Mesenchymal stem cell (in vitro differentiated cells and primary cell): ENCODE data around the gene C1orf52.

Experiments used
- DNase-seq: peaks from one replicate; pipeline ENCODE4 v3.0.0-alpha.2; 2013
- H2AFZ ChIP-seq: one replicate; pipeline ENCODE4 v1.6.1; 2013; ENCODE audit warnings: low read depth, mild to moderate bottlenecking, control low read depth, inconsistent platforms, low read length, moderate library complexity
- H2AK5ac ChIP-seq: 2 replicates; pipeline ENCODE4 v1.6.1; 2013; ENCODE audit warnings: low read length, moderate library complexity, mild to moderate bottlenecking, inconsistent platforms; ENCODE audit not compliant: severe bottlenecking
- H2BK120ac ChIP-seq: one replicate; pipeline ENCODE4 v1.6.1; 2013; ENCODE audit warnings: low read depth, mild to moderate bottlenecking, inconsistent platforms, low read length, moderate library complexity
- H2BK12ac ChIP-seq, 2 experiments: one replicate each; pipeline ENCODE4 v1.6.1; 2013; ENCODE audit warnings: inconsistent platforms in 2 of 2, low read length in 2 of 2, mild to moderate bottlenecking in 2 of 2, moderate library complexity in 2 of 2, control low read depth in 1 of 2
- H2BK15ac ChIP-seq: one replicate; pipeline ENCODE4 v1.6.1; 2013; ENCODE audit warnings: mild to moderate bottlenecking, low read depth, inconsistent platforms; ENCODE audit not compliant: poor library complexity, severe bottlenecking
- H2BK5ac ChIP-seq: 2 replicates; pipeline ENCODE4 v1.6.1; 2013; ENCODE audit warnings: low read depth, mild to moderate bottlenecking, low read length, control low read depth, inconsistent platforms; ENCODE audit not compliant: poor library complexity, severe bottlenecking
- H3K14ac ChIP-seq, 2 experiments: one replicate each; pipeline ENCODE4 v1.6.1; 2013; ENCODE audit warnings: inconsistent platforms in 2 of 2, low read length in 2 of 2, control low read depth in 1 of 2, mild to moderate bottlenecking in 1 of 2, moderate library complexity in 1 of 2
- H3K18ac ChIP-seq, 2 experiments: one replicate each; pipeline ENCODE4 v1.6.1; 2013; ENCODE audit warnings: inconsistent platforms in 2 of 2, low read length in 2 of 2, control low read depth in 1 of 2, low read depth in 1 of 2, mild to moderate bottlenecking in 1 of 2
- H3K23ac ChIP-seq, 2 experiments: one replicate each; pipeline ENCODE4 v1.6.1; 2013; ENCODE audit warnings: inconsistent platforms in 2 of 2, low read length in 2 of 2, mild to moderate bottlenecking in 2 of 2, moderate library complexity in 2 of 2, control low read depth in 1 of 2
- H3K27ac ChIP-seq: 2 replicates; pipeline ENCODE4 v1.5.1; 2013; ENCODE audit warnings: mild to moderate bottlenecking, moderate library complexity, low read length, control low read depth, inconsistent platforms; ENCODE audit not compliant: poor library complexity, severe bottlenecking
- H3K27me3 ChIP-seq, 2 experiments: 2 replicates each; pipeline versions ENCODE4 v1.6.1 to v1.7.0; 2013; ENCODE audit warnings: low read length in 2 of 2, mild to moderate bottlenecking in 2 of 2, moderate library complexity in 2 of 2, control low read depth in 1 of 2, inconsistent platforms in 1 of 2; ENCODE audit not compliant: control insufficient read depth in 1 of 2, insufficient read depth in 1 of 2
- H3K36me3 ChIP-seq, 2 experiments: 2 replicates each; pipeline versions ENCODE4 v1.6.1 to v1.7.0; 2013; ENCODE audit warnings: low read length in 2 of 2, control low read depth in 1 of 2, inconsistent platforms in 1 of 2, low read depth in 1 of 2, mild to moderate bottlenecking in 1 of 2; ENCODE audit not compliant: insufficient read depth in 2 of 2, control insufficient read depth in 1 of 2
- H3K4ac ChIP-seq, 2 experiments: one replicate each; pipeline ENCODE4 v1.6.1; 2013; ENCODE audit warnings: inconsistent platforms in 2 of 2, low read length in 2 of 2, mild to moderate bottlenecking in 2 of 2, moderate library complexity in 2 of 2, control low read depth in 1 of 2, low read depth in 1 of 2
- H3K4me1 ChIP-seq: 2 replicates; pipeline ENCODE4 v1.6.1; 2013; ENCODE audit warnings: low read depth, low read length, control low read depth; ENCODE audit not compliant: control insufficient read depth, insufficient read depth
- H3K4me2 ChIP-seq: 2 replicates; pipeline ENCODE4 v1.6.1; 2013; ENCODE audit warnings: low read length, mild to moderate bottlenecking, inconsistent platforms; ENCODE audit not compliant: poor library complexity, severe bottlenecking
- H3K4me3 ChIP-seq, 2 experiments: 2 replicates each; pipeline versions ENCODE4 v1.5.1 to v1.7.0; 2013; ENCODE audit warnings: low read length in 2 of 2, mild to moderate bottlenecking in 2 of 2, control low read depth in 1 of 2, low read depth in 1 of 2; ENCODE audit not compliant: insufficient read depth in 1 of 2
- H3K79me1 ChIP-seq: replicated peaks from 2 replicates; pipeline ENCODE4 v1.6.1; 2013; ENCODE audit warnings: mild to moderate bottlenecking, control low read depth, low read length, inconsistent platforms; ENCODE audit not compliant: poor library complexity, severe bottlenecking
- H3K9ac ChIP-seq: 2 replicates; pipeline ENCODE4 v1.7.0; 2013; ENCODE audit warnings: mild to moderate bottlenecking, low read length, moderate library complexity
- H3K9me3 ChIP-seq: 2 replicates; pipeline ENCODE4 v1.7.0; 2013; ENCODE audit warnings: mild to moderate bottlenecking, low read length; ENCODE audit not compliant: control insufficient read depth
- H4K8ac ChIP-seq: one replicate; pipeline ENCODE4 v1.6.1; 2013; ENCODE audit warnings: inconsistent platforms, mild to moderate bottlenecking, low read length, moderate library complexity
- H4K91ac ChIP-seq: one replicate; pipeline ENCODE4 v1.6.1; 2013; ENCODE audit warnings: mild to moderate bottlenecking, low read length, inconsistent platforms
- WGBS: methylation state at CpG from one replicate; pipeline ENCODE4 v1.1.7; 2013; ENCODE audit warnings: mixed read lengths; 5-methylcytosine and 5-hydroxymethylcytosine counted together

The C1orf52 gene

GRCh38 chr1:85220756-85221201 lies 38.7 kb downstream of the C1orf52 start:
- Histone ChIP-seq H2BK5ac (no peak overlapping the region), H2BK12ac (peak overlapping the region in 1 of 2 experiments; percentile 63)
- WGBS, result 39% methylated on average over 6 of the region's 7 CpGs

DNA sequence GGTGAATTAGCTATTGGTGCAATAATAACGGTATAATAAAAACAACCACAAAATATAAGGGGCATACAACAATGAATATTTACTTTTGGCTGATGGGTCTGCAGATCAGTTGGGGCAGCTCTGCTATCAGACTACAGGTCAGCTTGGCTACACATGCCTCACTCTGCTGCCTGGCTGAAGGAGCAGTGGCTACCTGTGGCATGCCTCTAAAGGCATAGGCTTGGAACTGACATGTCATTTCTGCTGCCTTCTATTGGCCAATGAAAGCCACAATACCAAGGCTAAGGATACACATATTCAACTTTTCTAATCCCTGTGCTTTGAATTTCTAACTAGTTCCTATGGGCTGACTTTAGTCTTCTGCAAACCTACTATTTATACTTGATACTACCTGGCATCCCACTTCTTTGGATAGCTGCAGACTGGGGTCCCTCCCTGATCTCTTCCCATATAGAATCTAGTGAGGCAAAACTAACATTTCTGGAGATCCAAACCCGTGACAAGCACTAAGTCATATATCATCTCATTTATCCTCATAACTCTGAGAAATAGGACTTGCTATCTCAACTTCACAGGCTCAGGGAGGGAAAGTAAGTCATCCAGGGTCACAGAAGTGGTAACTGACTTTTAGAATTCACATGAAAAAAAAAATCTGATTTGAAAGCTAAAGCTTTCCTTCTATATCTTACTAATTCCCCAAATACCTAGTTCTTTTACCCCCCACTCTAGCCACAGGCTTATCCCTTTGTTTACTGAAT lies 39.4 kb downstream of the C1orf52 start:
- Histone ChIP-seq H3K14ac (no peak overlapping the region), H4K91ac (no peak overlapping the region), H3K36me3 (no peaks in the 10 kb centered on the region), H2AK5ac (no peak overlapping the region), H3K18ac (peak overlapping the region in 1 of 2 experiments; percentile 43), H2BK120ac (no peak overlapping the region), H3K9me3 (no peaks in the 10 kb centered on the region), H3K27me3 (peaks cover 2 to 24% of the 10 kb centered on the region in 2 experiments), H2BK15ac (no peak overlapping the region), H3K9ac (no peak overlapping the region), H3K4me3 (no peak overlapping the region), H3K4ac (no peak overlapping the region), H3K27ac (no peak overlapping the region), H3K4me2 (no peak overlapping the region), H3K79me1 (no peaks in the 10 kb centered on the region), H4K8ac (no peak overlapping the region), H2BK5ac (no peak overlapping the region), H2BK12ac (no peak overlapping the region), H3K4me1 (no peaks in the 10 kb centered on the region), H2AFZ (no peak overlapping the region), H3K23ac (no peak overlapping the region)
- DNase-seq, result no peak
- 86% methylated on average over 1 of the region's 2 CpGs for WGBS

More at GRCh38 chr1:85220756-85221201, 38.7 kb downstream of the C1orf52 start:
- Histone ChIP-seq H3K18ac (peak overlapping the region; percentile 52 to 84), H2BK15ac (no peak overlapping the region), H4K91ac (peak overlapping the region; percentile 72), H3K4me2 (no peak overlapping the region), H2AK5ac (no peak overlapping the region), H3K14ac (no peak overlapping the region), H3K9me3 (no peaks in the 10 kb centered on the region), H3K27ac (no peak overlapping the region), H3K9ac (no peak overlapping the region), H4K8ac (no peak overlapping the region), H3K4me1 (no peaks in the 10 kb centered on the region), H3K4me3 (no peak overlapping the region), H3K23ac (no peak overlapping the region), H3K27me3 (peaks cover 2 to 17% of the 10 kb centered on the region in 2 experiments), H3K4ac (no peak overlapping the region), H3K36me3 (no peaks in the 10 kb centered on the region), H2BK120ac (no peak overlapping the region), H2AFZ (no peak overlapping the region), H3K79me1 (no peaks in the 10 kb centered on the region)
- DNase-seq, result peak; percentile 44

DNA sequence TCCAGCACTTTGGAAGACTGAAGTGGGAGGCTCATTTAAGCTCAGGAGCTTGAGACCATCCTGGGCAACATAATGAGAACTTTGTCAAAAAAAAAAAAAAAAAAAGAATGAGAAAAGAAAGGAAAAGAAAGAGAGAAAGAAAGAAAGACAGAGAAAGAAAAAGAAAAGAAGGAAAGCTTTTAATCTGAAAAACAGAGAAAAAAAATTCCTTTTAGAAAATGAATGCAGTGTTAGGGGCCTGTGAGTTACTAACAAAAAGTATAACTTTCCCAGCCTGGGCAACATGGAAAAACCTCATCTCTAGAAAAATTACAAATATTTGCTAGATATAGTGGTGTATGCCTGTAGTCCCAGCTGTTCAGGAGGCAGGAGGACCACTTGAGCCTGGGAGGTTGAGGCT lies 42.8 kb downstream of the C1orf52 start:
- no peaks in the 10 kb centered on the region for H3K4me1 ChIP-seq
- H2BK5ac ChIP-seq, result no peak overlapping the region
- no peak overlapping the region for H2BK120ac ChIP-seq
- no peak overlapping the region for H2AFZ ChIP-seq
- no peak overlapping the region for H2BK12ac ChIP-seq
- H3K14ac ChIP-seq, result no peak overlapping the region
- no peaks in the 10 kb centered on the region for H3K79me1 ChIP-seq
- H4K8ac ChIP-seq, result no peak overlapping the region
- no peak overlapping the region for H3K18ac ChIP-seq
- H3K4me2 ChIP-seq, result no peak overlapping the region
- no peak overlapping the region for H2AK5ac ChIP-seq
- no peak overlapping the region for H2BK15ac ChIP-seq
- no peaks in the 10 kb centered on the region for H3K36me3 ChIP-seq
- H3K27me3 ChIP-seq, result peaks cover 2 to 25% of the 10 kb centered on the region in 2 experiments
- H3K4me3 ChIP-seq, result no peak overlapping the region
- no peak overlapping the region for H3K9ac ChIP-seq
- no peak for DNase-seq
- no peak overlapping the region for H4K91ac ChIP-seq
- H3K27ac ChIP-seq, result no peak overlapping the region
- H3K9me3 ChIP-seq, result no peaks in the 10 kb centered on the region
- no peak overlapping the region for H3K4ac ChIP-seq
- H3K23ac ChIP-seq, result no peak overlapping the region

GRCh38 chr1:85214654-85215053 lies 44.8 kb downstream of the C1orf52 start:
- Histone ChIP-seq H2AK5ac (no peak overlapping the region), H3K4me2 (no peak overlapping the region), H3K27me3 (peaks cover 0 to 11% of the 10 kb centered on the region in 2 experiments), H3K4ac (no peak overlapping the region), H3K79me1 (no peaks in the 10 kb centered on the region), H2BK12ac (no peak overlapping the region), H3K4me1 (no peaks in the 10 kb centered on the region), H2AFZ (no peak overlapping the region), H3K27ac (no peak overlapping the region), H3K9ac (no peak overlapping the region), H4K91ac (no peak overlapping the region), H2BK15ac (no peak overlapping the region), H3K9me3 (no peaks in the 10 kb centered on the region), H3K36me3 (no peaks in the 10 kb centered on the region), H2BK5ac (no peak overlapping the region), H2BK120ac (no peak overlapping the region), H3K18ac (no peak overlapping the region), H3K23ac (no peak overlapping the region), H3K14ac (no peak overlapping the region), H4K8ac (no peak overlapping the region), H3K4me3 (no peak overlapping the region)
- DNase-seq, result no peak
- WGBS, result 100% methylated on average over 2 of the region's 5 CpGs
